AG04450 (cell line): ENCODE measurements around the gene RDH8. TPM values are rescaled to one million over a fixed set of nuclear protein-coding genes. Genes with fewer than 3 reads are reported as not detected.

Experiments used
- CTCF ChIA-PET: fragments of 300-600, 350-600 bp; formaldehyde crosslinking; extraction: SDS; loops from one replicate; lab custom pipeline; 2022; ENCODE audit warnings: antibody characterized with exemption, inconsistent platforms; lab: Charles Lee
- POLR2A ChIA-PET: fragments of 350-600 bp; formaldehyde crosslinking; extraction: SDS; loops from one replicate; lab custom pipeline; 2021; ENCODE audit warnings: antibody characterized with exemption, inconsistent platforms; lab: Yijun Ruan, JAX
- DNase-seq: peaks from one replicate; pipeline ENCODE4 v3.0.0-alpha.2; 2011; ENCODE audit warnings: low read depth, low spot score
- H3K27ac ChIP-seq: one replicate; pipeline ENCODE4 v1.5.1; 2012; ENCODE audit warnings: low read depth, low read length, control low read depth
- H3K27me3 ChIP-seq: one replicate; pipeline ENCODE4 v1.6.0; 2012; ENCODE audit warnings: low read length; ENCODE audit not compliant: control insufficient read depth, insufficient read depth
- H3K4me3 ChIP-seq: 2 replicates; pipeline ENCODE4 v1.5.1; 2011; ENCODE audit warnings: mild to moderate bottlenecking, low read depth, low read length, control low read depth
- H3K9me3 ChIP-seq: 2 replicates; pipeline ENCODE4 v1.5.1; 2012; ENCODE audit warnings: low read length; ENCODE audit not compliant: control insufficient read depth, insufficient read depth
- CTCF ChIP-seq: IDR thresholded peaks from 2 replicates; pipeline ENCODE4 v1.5.1; 2011; ENCODE audit warnings: low read depth, low read length, control low read depth, inconsistent platforms
- polyA plus RNA-seq: library from polyadenylated mRNA; depleted of rRNA; stranded (reverse); fragments of >200 nt; gene quantifications from 2 replicates; pipeline ENCODE4 v1.2.3, GENCODE V29; 2011

Gene RDH8
- polyA plus RNA-seq, 1 experiment, result not detected

GRCh38 chr19:9968820-9969687 is 44.2 kb upstream of the RDH8 start:
- ChIA-PET CTCF (no interaction called here), POLR2A (no interaction called here)
- H3K9me3 ChIP-seq, result no peaks in the 10 kb centered on the region; the same call in 1 of the 2 replicates
- DNase-seq, result no peak
- no peak overlapping the region for H3K27ac ChIP-seq
- no peaks in the 10 kb centered on the region for H3K27me3 ChIP-seq
- no peak for TF ChIP-seq CTCF
- no peak overlapping the region for H3K4me3 ChIP-seq

GRCh38 chr19:9969688-9969975 is 43.7 kb upstream of the RDH8 start:
- Histone ChIP-seq H3K4me3 (no peak overlapping the region), H3K27ac (no peak overlapping the region), H3K27me3 (no peaks in the 10 kb centered on the region), H3K9me3 (no peaks in the 10 kb centered on the region; the same call in 1 of the 2 replicates)
- TF ChIP-seq CTCF, result no peak
- ChIA-PET CTCF (no interaction called here), POLR2A (no interaction called here)
- DNase-seq, result no peak

- no peaks in the 10 kb centered on the region; the same call in 1 of the 2 replicates for H3K9me3 ChIP-seq
- TF ChIP-seq CTCF, result no peak
- ChIA-PET CTCF (interaction anchor here (1.3 kb wide), 1 partner anchor 30 kb away, joined by 4 read pairs; no protein-coding TSS in a partner anchor), POLR2A (no interaction called here)
- H3K4me3 ChIP-seq, result no peak overlapping the region
- DNase-seq, result no peak
- no peaks in the 10 kb centered on the region for H3K27me3 ChIP-seq
- no peak overlapping the region for H3K27ac ChIP-seq
These were observed 42.8 kb upstream of the RDH8 start for GRCh38 chr19:9970481-9970880.

- POLR2A ChIA-PET, result no interaction called here
- CTCF ChIA-PET, result interaction anchor here (1.3 kb wide), 1 partner anchor 29 kb away, joined by 4 read pairs; no protein-coding TSS in a partner anchor
These were observed 42.0 kb upstream of the RDH8 start for GRCh38 chr19:9971166-9971897.

More at GRCh38 chr19:9971166-9971897, 42.0 kb upstream of the RDH8 start:
- Histone ChIP-seq H3K9me3 (no peaks in the 10 kb centered on the region; the same call in 1 of the 2 replicates), H3K27ac (no peak overlapping the region), H3K27me3 (no peaks in the 10 kb centered on the region), H3K4me3 (no peak overlapping the region)
- DNase-seq, result no peak
- TF ChIP-seq CTCF, result no peak
